Ishikawa (cell line): ENCODE measurements around the gene MTHFD1L.

Experiments
- CEBPB ChIP-seq: IDR thresholded peaks from 2 replicates; pipeline ENCODE4 v1.6.1; 2012
- CREB1 ChIP-seq: IDR thresholded peaks from 2 replicates; pipeline ENCODE4 v1.6.1; 2012; ENCODE audit warnings: low read depth
- EGR1 ChIP-seq: IDR thresholded peaks from 2 replicates; pipeline ENCODE4 v1.6.1; 2012
- EP300 ChIP-seq: IDR thresholded peaks from 2 replicates; pipeline ENCODE4 v1.6.1; 2012; ENCODE audit warnings: borderline replicate concordance
- FOXM1 ChIP-seq: IDR thresholded peaks from 2 replicates; pipeline ENCODE4 v1.6.1; 2012; ENCODE audit warnings: low read depth, borderline replicate concordance
- NFIC ChIP-seq: IDR thresholded peaks from 2 replicates; pipeline ENCODE4 v1.6.1; 2012
- RAD21 ChIP-seq: IDR thresholded peaks from 2 replicates; pipeline ENCODE4 v1.6.1; 2012; ENCODE audit warnings: low read depth
- TAF1 ChIP-seq: IDR thresholded peaks from 2 replicates; pipeline ENCODE4 v1.6.1; 2012; ENCODE audit warnings: low read depth, mild to moderate bottlenecking
- TCF12 ChIP-seq: IDR thresholded peaks from 2 replicates; pipeline ENCODE4 v1.6.1; 2012; ENCODE audit warnings: low read depth
- TEAD4 ChIP-seq: IDR thresholded peaks from 2 replicates; pipeline ENCODE4 v1.6.1; 2012
- YY1 ChIP-seq: IDR thresholded peaks from 2 replicates; pipeline ENCODE4 v1.6.1; 2012; ENCODE audit warnings: low read depth
- ZBTB7A ChIP-seq: IDR thresholded peaks from 2 replicates; pipeline ENCODE4 v1.6.1; 2012; ENCODE audit warnings: low read depth
- TF ChIP-seq, protein P1 (sequence below): IDR thresholded peaks from 2 replicates; pipeline ENCODE4 v1.6.1; 2012; ENCODE audit warnings: low read depth, mild to moderate bottlenecking
- TF ChIP-seq, protein P2 (sequence below): IDR thresholded peaks from 2 replicates; pipeline ENCODE4 v1.6.1; 2012
- TF ChIP-seq, protein P3 (sequence below): IDR thresholded peaks from 2 replicates; pipeline ENCODE4 v1.6.1; 2012

Gene MTHFD1L

DNA sequence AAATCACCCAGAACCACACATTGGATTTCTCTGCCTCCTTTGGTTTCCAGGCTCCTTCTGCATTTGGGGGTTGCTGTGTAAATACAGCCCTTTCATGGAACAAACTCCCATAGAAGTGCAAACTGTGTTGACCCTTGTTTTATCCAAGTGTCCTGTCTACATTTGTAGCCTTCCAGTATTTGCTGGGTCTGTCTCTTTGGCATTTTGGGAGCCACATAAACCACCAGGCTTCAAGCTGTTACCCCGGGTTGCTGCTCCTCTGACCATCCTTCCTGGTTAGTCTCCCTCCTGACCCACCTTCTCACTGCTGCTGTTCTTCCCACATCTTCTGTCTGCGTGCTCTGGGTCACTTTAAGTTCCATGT lies 7.6 kb upstream of the MTHFD1L start:
- TF ChIP-seq FOXM1: no peak

DNA sequence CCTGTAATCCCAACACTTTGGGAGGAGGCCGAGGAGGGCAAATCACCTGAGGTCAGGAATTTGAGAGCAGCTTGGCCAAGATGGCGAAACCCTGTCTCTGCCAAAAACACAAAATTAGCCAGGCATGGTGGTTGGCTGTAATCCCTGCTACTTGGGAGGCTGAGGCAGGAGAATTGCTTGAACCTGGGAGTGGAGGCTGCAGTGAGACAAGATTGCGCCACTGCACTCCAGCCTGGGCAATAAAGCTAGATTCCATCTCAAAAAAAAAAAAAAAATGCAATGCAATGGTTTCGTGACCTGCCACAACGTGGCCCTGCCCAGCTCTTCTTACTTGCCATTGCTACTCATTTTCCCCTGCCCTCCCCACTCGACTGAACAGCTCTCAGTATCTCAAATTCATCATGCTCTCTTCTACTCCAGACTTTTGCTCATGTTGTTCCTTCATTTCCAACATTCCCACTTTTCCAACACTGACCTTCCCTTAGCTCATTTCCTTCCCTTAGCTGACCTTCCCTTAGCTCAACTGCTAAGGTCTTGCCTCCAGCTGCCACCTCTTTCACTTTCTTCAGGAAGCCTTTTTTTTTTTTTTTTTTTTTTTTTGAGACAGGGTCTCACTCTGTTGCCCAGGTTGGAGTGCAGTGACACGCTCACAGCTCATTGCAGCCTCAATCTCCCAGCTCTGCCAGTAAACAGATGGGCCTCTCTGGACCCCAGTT lies 2.1 kb upstream of the MTHFD1L start:
- TF ChIP-seq ZBTB7A (no peak), TCF12 (no peak), EP300 (no peak)

GRCh38 chr6:150865043-150865405 lies 478 bp upstream of the MTHFD1L start:
- TF ChIP-seq TEAD4: no peak
- no peak for TF ChIP-seq NFIC
- TF ChIP-seq, protein P1, sequence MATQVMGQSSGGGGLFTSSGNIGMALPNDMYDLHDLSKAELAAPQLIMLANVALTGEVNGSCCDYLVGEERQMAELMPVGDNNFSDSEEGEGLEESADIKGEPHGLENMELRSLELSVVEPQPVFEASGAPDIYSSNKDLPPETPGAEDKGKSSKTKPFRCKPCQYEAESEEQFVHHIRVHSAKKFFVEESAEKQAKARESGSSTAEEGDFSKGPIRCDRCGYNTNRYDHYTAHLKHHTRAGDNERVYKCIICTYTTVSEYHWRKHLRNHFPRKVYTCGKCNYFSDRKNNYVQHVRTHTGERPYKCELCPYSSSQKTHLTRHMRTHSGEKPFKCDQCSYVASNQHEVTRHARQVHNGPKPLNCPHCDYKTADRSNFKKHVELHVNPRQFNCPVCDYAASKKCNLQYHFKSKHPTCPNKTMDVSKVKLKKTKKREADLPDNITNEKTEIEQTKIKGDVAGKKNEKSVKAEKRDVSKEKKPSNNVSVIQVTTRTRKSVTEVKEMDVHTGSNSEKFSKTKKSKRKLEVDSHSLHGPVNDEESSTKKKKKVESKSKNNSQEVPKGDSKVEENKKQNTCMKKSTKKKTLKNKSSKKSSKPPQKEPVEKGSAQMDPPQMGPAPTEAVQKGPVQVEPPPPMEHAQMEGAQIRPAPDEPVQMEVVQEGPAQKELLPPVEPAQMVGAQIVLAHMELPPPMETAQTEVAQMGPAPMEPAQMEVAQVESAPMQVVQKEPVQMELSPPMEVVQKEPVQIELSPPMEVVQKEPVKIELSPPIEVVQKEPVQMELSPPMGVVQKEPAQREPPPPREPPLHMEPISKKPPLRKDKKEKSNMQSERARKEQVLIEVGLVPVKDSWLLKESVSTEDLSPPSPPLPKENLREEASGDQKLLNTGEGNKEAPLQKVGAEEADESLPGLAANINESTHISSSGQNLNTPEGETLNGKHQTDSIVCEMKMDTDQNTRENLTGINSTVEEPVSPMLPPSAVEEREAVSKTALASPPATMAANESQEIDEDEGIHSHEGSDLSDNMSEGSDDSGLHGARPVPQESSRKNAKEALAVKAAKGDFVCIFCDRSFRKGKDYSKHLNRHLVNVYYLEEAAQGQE: no peak
- no peak for TF ChIP-seq YY1
- no peak for TF ChIP-seq EP300
- TF ChIP-seq FOXM1: no peak
- TF ChIP-seq RAD21: no peak
- TF ChIP-seq TAF1: no peak
- no peak for TF ChIP-seq CREB1
- TF ChIP-seq, protein P2, sequence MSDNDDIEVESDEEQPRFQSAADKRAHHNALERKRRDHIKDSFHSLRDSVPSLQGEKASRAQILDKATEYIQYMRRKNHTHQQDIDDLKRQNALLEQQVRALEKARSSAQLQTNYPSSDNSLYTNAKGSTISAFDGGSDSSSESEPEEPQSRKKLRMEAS: no peak

DNA sequence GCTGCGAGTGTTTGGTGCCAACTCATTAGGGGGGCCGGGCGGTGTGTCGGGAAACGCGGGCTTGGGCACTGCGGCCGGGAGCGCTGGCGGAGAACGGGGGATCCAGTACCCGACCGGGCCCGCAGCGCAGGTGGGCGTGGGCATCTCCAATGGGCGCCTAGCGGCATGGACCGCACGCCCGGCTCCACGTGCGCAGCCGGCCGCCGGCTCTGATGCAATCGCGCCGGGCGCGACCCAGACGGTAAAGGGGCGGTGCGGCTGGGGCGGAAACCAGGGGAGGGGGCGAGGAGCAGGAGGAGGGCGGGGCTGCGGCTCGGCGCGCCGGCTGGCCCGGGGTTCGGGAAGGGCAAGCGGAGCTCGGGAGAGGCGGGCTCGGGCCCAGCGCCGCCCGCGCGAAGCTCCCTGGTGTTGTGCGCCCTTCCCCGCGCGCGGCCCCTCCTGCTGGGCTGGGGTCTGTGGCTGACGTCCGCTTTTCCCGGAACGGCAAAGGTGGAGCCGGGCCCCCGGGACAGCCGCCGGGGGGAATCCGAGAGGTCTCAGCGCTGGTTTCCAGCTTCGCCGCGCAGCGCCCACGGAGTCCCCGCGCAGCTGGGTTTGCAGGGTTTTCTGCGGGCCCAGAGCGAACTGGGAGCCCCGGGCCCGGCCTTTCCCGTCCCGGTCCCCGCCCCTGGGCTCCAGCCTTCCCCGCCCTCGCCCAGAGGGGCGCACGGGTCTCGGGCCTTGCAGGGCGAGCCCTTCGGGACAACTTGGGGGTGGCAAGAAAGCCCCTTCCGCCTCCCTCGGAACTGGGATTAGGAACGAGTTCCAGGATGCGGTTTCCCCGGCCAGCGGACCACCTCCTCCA lies 867 bp downstream of the MTHFD1L start:
- TF ChIP-seq EGR1: peak; percentile 43; the same call in 1 of the 2 replicates
- TF ChIP-seq CEBPB: peak; percentile 96
- TF ChIP-seq EP300: peak; percentile 48; the same call in 1 of the 2 replicates
- TF ChIP-seq NFIC: peak; percentile 46
- TF ChIP-seq FOXM1: no peak
- TF ChIP-seq TCF12: peak; percentile 78
- TF ChIP-seq, protein P1: 0 out of 2 replicates have a peak, but pooled peaks have one; percentile 16
- peak; percentile 29; the same call in 1 of the 2 replicates for TF ChIP-seq TEAD4
- TF ChIP-seq, protein P2: peak; percentile 99
- TF ChIP-seq TAF1: no peak; the same call in 1 of the 2 replicates
- TF ChIP-seq RAD21: no peak
- TF ChIP-seq CREB1: no peak
- peak; percentile 77 for TF ChIP-seq ZBTB7A
- TF ChIP-seq, protein P3, sequence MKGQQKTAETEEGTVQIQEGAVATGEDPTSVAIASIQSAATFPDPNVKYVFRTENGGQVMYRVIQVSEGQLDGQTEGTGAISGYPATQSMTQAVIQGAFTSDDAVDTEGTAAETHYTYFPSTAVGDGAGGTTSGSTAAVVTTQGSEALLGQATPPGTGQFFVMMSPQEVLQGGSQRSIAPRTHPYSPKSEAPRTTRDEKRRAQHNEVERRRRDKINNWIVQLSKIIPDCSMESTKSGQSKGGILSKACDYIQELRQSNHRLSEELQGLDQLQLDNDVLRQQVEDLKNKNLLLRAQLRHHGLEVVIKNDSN: peak; percentile 77
- TF ChIP-seq YY1: peak; percentile 52; the same call in 1 of the 2 replicates

DNA sequence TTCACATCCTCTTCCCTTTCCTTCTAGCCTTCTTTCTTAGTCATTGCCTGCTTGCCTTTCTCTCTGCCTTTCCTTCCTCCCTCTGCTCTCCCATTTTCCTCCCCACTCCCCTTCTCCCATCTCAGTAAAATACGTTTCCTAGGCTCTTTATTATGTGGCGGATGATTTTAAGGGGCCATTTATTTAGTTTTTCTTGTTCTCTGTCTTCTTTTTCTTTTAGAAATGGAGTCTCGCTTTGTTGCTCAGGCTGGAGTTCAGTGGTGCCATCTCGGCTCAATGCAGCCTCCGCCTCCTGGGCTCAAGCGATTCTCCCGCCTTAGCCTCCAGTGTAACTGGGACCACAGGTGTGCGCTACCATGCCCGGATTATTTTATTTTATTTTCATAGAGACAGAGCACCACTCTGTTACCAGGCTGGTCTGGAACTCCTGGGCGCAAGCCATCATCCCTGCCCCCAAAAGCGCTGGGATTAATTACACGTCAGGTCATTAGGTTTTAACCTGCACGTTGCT lies 1.5 kb downstream of the MTHFD1L start:
- TF ChIP-seq FOXM1 (no peak), YY1 (no peak), RAD21 (no peak), ZBTB7A (no peak), TAF1 (no peak), CREB1 (no peak), NFIC (no peak), CEBPB (no peak), EP300 (no peak), TCF12 (no peak), TEAD4 (no peak), EGR1 (no peak)
- TF ChIP-seq, protein P3: no peak
- TF ChIP-seq, protein P1: no peak
